Sigmoid colon (tissue), 4 donors: ENCODE data around the gene FYB1.

Source experiments
- POLR2A ChIP-seq, 2 donors: fragments of 450-650 bp; IDR thresholded peaks; one replicate each; pipeline ENCODE4 v1.6.1; 2016; ENCODE audit warnings: antibody characterized with exemption in 2 of 2, mild to moderate bottlenecking in 2 of 2, moderate library complexity in 2 of 2
- POLR2AphosphoS5 ChIP-seq, 4 donors: sonication (generic); formaldehyde crosslinking; IDR thresholded peaks; one replicate each; pipeline ENCODE4 v1.6.1; 2017; ENCODE audit warnings: antibody characterized with exemption in 4 of 4
- TF ChIP-seq, protein P1 (sequence below), 4 experiments: fragments of 450-650 bp in 3 of 4; fragments of 200-600 bp in 1 of 4; IDR thresholded peaks; one replicate each; pipeline ENCODE4 v1.5.1; 2016 to 2019; ENCODE audit warnings: antibody characterized with exemption in 4 of 4, mild to moderate bottlenecking in 3 of 4, moderate library complexity in 2 of 4

DNA sequence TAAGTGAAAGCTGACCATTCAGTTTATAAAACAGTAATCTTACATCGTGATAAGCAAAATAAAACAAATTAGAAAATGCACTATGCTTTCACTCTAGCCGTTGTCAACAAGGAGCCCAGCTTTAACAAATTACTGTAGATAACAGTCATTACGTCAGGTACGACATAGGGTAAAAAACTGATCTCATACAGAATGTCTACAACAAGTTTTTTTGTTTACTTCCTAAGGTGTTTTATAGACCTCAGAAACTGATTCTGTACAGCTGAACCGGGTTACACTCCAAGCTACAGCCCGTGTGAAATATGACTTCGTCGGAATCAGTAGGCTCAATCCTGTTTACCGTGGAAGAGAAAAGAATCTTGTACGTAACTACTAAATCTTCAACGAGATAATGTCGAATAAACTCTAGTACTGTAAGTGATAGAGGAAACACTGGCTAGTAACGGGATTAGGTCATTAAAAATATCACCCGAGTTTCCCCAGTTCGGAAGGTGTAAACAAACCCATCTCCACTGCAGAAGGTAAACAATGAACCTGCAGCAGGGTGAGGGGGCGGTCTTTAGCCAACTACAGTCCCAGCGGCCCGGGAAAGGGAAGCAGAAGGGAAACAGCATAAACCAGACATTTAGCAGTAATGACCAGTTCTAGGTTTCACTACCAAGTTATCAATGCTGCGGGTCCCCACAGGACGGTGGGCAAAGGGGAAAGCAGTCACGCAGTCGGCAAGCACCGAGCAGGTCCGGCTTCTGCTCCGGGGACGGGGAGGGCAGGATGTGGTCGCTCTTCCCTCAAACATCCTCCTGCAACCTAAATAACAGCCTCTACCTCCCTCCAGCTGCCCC, 146.2 kb downstream of the FYB1 start:
- TF ChIP-seq POLR2AphosphoS5 (IDR thresholded peaks at IDR 0.05) = no peak
- TF ChIP-seq, protein P1, sequence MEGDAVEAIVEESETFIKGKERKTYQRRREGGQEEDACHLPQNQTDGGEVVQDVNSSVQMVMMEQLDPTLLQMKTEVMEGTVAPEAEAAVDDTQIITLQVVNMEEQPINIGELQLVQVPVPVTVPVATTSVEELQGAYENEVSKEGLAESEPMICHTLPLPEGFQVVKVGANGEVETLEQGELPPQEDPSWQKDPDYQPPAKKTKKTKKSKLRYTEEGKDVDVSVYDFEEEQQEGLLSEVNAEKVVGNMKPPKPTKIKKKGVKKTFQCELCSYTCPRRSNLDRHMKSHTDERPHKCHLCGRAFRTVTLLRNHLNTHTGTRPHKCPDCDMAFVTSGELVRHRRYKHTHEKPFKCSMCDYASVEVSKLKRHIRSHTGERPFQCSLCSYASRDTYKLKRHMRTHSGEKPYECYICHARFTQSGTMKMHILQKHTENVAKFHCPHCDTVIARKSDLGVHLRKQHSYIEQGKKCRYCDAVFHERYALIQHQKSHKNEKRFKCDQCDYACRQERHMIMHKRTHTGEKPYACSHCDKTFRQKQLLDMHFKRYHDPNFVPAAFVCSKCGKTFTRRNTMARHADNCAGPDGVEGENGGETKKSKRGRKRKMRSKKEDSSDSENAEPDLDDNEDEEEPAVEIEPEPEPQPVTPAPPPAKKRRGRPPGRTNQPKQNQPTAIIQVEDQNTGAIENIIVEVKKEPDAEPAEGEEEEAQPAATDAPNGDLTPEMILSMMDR (IDR thresholded peaks at IDR 0.05) = no peak
- TF ChIP-seq POLR2A (IDR thresholded peaks at IDR 0.05) = no peak
